GM12864 (cell line): ENCODE measurements around the gene SALL4.
"Not testable (repeated sequence)": the region's sequence is repeated elsewhere in the genome, so short reads cannot be mapped to it uniquely, and the experiment has no call there.

Source experiments
- DNase-seq: peaks from one replicate; pipeline ENCODE4 v3.0.0-alpha.2; 2011; ENCODE audit warnings: low read depth
- H3K4me3 ChIP-seq: 2 replicates; pipeline ENCODE4 v1.5.1; 2011; ENCODE audit warnings: mild to moderate bottlenecking, low read depth, low read length, control low read depth
- CTCF ChIP-seq: IDR thresholded peaks from 2 replicates; pipeline ENCODE4 v1.5.1; 2011; ENCODE audit warnings: low read depth, mild to moderate bottlenecking, moderate library complexity, low read length, control low read depth, inconsistent platforms; ENCODE audit errors: missing control alignments

The SALL4 gene

GRCh38 chr20:51831866-51832265 lies 29.5 kb upstream of the SALL4 start:
- TF ChIP-seq CTCF: no peak
- no peak overlapping the region for H3K4me3 ChIP-seq
- no peak for DNase-seq

- DNase-seq: no peak
- H3K4me3 ChIP-seq: no peak overlapping the region
- no peak for TF ChIP-seq CTCF
Observed at GRCh38 chr20:51830538-51830937, 28.2 kb upstream of the SALL4 start.

- no peak overlapping the region for H3K4me3 ChIP-seq
- no peak for DNase-seq
- TF ChIP-seq CTCF: no peak
Observed at GRCh38 chr20:51828762-51829161, 26.4 kb upstream of the SALL4 start.

- H3K4me3 ChIP-seq: no peak overlapping the region
- no peak for TF ChIP-seq CTCF
- DNase-seq: no peak
Observed at GRCh38 chr20:51826372-51826771, 24.1 kb upstream of the SALL4 start.

GRCh38 chr20:51818479-51819008 lies 16.2 kb upstream of the SALL4 start:
- DNase-seq: no peak
- no peak for TF ChIP-seq CTCF
- H3K4me3 ChIP-seq: no peak overlapping the region

- not testable (repeated sequence) for DNase-seq, H3K4me3 ChIP-seq
Observed at GRCh38 chr20:51816856-51817255, 14.5 kb upstream of the SALL4 start.

- TF ChIP-seq CTCF: no peak
- no peak overlapping the region for H3K4me3 ChIP-seq
- no peak for DNase-seq
Observed at GRCh38 chr20:51815383-51816076, 13.2 kb upstream of the SALL4 start.
